GM13977 (cell line): ENCODE measurements around the gene KISS1.

Experiments used
- DNase-seq: peaks from one replicate; pipeline ENCODE4 v3.0.0; 2012; ENCODE audit warnings: low spot score
- CTCF ChIP-seq: IDR thresholded peaks from 2 replicates; pipeline ENCODE4 v1.5.1; 2012; ENCODE audit warnings: mild to moderate bottlenecking, control low read depth; ENCODE audit not compliant: insufficient read depth; ENCODE audit errors: extremely low read depth, missing control alignments
- in situ Hi-C: fragments of 300-500 bp; cut with MboI; formaldehyde crosslinking; loops from one replicate; pipeline ENCODE4 v1.12.0; 2022; ENCODE audit warnings: low sequenced_read_pairs, low pct_unique_long_range_greater_than_20kb, mixed read lengths, inconsistent platforms; ENCODE audit not compliant: unreplicated experiment

Gene KISS1

GRCh38 chr1:204232526-204232925 is 36.2 kb upstream of the KISS1 start:
- DNase-seq: no peak
- in situ Hi-C loops: no loop called here
- TF ChIP-seq CTCF: no peak

GRCh38 chr1:204230211-204230610 is 33.9 kb upstream of the KISS1 start:
- TF ChIP-seq CTCF: no peak
- no peak for DNase-seq
- in situ Hi-C loops: no loop called here

GRCh38 chr1:204228896-204229295 is 32.6 kb upstream of the KISS1 start:
- DNase-seq: no peak
- in situ Hi-C loops: no loop called here

GRCh38 chr1:204227996-204228785 is 31.9 kb upstream of the KISS1 start:
- DNase-seq: no peak
- TF ChIP-seq CTCF: no peak
- in situ Hi-C loops: no loop called here

More at GRCh38 chr1:204228896-204229295, 32.6 kb upstream of the KISS1 start:
- TF ChIP-seq CTCF: no peak

GRCh38 chr1:204227351-204227750 is 31.1 kb upstream of the KISS1 start:
- in situ Hi-C loops: no loop called here
- DNase-seq: no peak
- no peak for TF ChIP-seq CTCF

GRCh38 chr1:204225841-204226735 is 29.8 kb upstream of the KISS1 start:
- DNase-seq: no peak
- in situ Hi-C loops: no loop called here
- no peak for TF ChIP-seq CTCF
